Kasumi-1 (cell line): ENCODE measurements around the gene DMBT1.
A peak's percentile ranks its signal among the peaks of the same experiment; 100 is the strongest.

Experiments
- DNase-seq, 2 experiments: peaks; one replicate each; lab custom pipeline; 2025; lab: John Stamatoyannopoulos, UW

DMBT1 gene

DNA sequence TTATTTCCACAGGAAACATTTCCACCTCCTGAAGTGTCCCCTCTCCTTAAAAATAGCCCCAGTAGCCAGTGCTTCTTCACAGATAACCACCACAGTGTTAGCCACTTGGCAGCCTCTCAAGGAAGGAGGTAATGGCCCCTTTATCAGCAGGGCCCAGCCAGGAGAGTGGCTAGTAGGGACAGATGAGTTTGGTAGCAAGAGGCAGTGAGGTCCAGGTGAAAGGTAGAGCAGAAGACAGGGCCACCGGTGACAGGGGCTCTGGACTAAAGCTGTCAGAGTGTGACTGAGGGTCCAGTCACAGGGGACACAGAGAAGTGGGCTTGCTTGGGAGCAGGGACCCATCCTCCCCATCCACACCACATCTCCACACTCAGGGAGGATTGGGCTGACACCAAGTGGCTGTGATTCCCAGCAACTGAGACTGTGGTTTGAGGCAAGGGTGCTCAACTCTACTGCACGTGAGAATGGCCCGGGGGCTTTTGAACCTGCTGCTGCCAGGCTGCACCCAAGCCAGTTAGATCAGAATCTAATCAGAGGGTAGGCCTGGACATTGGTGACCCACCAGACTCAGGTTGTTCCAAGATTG lies 86.9 kb downstream of the DMBT1 start:
- DNase-seq = no peak

DNA sequence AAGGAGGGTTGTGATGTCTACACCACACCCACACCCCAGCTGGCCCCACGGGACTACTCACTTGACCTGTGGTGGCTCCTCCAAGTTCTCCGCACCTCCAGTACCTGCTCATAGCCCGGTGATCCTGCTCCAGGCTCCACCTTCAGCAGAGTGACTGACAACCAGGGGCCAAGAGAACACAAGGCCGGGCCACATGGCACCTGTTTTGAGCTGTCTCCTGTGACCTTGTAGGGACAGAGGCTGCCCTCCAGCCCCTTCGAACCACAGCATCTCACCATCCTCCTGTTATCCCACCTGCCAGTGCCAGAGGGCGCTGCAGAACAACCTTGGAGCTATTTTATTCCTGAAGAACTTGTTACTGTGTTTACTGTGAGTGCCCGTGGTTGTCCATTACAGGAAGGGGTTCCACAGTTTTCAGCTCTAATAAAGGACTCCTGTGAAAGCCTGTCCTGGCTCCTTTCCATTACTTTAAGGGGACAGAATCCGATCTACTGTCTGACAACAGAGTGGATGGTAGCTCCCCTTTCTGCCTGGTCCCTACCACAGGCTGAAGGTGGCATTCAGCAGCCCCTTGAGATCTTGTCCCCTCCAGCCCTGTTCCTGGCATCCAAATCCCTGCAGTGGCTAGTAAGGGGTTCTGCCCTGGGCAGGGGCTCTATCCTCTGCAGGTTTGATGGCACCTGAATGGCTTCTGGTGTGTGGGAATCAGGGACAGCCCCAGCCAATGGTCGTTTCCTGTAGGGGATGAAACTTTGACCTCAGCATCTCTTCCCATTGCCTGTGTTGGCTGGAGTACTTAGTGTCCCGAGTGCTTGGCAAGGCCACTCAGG lies 88.3 kb downstream of the DMBT1 start:
- DNase-seq = peak; percentile 16 to 27

DNA sequence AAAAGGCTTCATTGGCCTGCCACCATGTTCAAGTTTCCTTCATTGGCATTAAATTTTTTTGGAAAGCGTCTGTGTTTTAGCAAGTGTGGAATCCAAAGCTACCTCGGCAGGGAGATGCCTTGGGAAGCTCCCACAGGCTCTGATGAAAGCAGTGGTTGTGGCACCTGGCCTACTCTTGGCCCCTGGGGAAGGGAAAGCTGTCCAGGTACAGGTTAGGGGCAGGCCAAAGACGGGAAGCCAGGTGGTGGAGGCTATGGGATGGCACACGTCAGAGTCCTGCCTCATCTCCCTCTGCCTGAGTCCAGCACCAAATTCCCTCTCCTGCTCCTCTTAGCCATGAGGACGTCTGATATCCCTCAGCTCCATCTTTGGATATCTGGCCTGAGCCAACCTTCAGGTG lies 89.3 kb downstream of the DMBT1 start:
- no peak for DNase-seq

DNA sequence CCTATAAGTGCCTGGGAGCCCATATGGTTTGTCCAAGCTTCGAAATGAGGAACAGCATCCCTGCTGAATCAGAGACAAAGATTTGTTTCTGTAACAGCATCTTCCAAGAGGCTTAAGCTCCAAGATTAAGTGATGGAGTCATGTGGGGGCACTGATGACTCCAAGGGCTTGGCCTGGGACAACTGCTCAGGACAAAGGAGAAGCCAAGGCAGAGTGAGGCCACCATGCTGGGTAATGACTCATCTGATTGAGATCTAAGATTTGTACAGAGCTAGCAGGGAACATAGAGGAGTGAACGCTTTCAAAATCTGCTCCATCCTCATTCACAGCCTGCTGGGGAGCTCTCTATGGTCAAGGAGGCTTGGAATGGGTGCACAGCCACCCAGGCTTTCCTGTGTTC lies 89.8 kb downstream of the DMBT1 start:
- no peak for DNase-seq

DNA sequence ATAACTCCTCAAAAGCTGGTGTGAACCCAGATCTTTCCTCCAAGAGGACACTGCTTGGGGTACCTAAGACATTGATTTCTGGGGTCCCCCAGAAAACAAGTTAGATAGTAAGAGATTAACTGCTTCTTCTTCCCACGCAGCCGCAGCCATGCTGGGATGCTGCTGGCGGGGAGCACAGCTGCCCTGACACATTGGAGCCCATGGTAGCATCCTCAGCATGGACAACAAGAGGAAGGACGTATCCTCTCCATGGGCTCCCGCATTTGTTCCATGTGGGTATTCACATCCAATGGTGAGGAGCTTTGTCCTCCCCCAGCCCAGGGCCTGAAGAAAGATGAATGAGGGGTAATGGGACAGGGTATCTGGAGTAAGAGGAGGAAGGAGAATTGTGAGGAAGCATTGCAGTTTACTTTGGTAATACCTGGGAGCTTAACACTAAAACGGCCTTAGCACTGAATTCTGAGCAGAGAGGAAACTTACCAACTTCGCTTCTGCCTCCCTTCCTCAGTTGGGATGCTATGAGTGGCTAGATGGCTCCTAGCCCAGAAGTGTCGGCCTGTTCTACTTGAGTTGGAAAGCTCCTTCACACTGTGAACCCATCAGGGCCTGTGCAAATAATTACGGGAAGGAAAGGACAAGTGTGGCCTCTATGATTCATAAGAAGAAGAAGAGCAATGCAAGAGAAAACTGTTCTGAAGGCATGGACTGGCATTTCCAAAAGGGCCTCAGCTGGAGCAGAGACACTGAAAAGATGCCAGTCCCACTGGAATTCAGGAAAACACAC lies 95.2 kb downstream of the DMBT1 start:
- no peak for DNase-seq

DNA sequence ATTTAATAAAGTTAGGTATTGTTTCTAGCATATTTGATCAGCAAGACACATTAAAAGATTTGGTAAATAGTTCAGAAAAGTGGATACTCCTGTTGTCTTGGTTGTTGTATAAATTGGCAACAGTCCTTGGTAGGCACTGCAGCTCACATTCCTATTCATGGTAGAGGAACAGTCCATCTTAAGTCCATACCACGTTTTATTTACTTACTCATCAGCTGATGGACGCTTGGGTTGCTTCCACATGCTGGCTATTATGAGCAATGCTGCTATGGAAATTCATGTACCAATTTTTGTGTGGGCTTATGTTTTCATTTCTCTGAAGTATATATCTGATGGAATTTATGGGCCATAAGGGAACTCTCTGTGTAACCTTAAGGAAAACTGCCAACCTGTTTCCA lies 95.8 kb downstream of the DMBT1 start:
- DNase-seq = no peak

DNA sequence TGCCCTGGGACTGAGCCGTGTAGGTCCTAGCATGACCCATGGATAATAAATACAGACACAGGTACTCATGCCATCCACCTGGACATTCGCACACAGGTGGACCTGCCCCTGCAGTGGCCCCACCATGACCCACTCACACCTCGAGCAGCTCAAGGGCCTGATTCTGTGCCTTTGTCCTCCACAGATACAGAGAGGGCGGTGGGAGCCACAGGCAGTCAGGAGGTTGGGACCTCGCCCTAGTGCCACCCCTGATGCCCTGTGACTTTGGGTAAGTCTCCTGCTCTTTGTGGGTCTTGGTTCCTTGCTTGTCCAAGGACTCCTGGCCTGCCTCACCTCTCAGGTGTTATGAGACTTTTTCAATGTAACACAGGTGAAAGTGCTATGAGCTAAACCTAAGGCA lies 96.2 kb downstream of the DMBT1 start:
- DNase-seq = no peak

DNA sequence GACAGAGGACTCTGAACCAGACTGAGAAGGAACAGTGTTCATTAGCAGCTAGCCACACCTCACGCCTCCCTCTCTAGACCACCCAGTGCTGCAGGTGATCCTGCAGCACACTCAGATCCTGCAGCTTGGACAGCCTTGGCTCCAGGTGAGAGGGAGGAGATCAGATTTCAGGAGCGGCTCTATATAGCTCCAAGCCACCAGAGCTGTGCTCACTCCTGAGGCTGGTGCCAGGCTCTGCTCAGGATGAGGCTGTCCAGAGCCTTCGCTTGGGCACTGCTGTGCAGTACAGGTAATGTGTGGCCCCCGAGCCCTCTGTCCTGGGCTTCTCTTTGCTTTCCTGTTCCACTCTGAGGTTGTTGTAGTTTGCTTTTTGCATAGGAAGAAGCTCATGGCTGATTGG lies 96.7 kb downstream of the DMBT1 start:
- no peak for DNase-seq

DNA sequence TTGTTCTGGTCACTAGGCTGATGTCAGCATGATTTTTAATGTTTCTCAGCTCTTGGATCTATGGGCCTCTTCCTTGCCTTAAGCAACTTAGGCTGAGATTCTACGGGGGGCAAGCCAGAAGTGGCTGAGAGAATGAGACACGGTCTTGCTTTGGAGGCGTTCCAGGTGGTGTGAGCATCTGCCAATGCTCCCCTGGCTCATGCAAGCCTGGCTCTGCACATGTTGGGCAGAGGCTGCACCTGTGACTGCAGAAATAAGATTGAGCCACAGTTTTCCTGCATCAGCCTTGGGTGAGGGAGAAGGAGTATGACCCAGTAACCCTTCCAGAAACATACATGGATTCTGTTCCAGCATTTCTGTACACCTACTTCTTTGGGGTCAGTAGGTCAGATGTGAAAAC lies 97.2 kb downstream of the DMBT1 start:
- DNase-seq = no peak

DNA sequence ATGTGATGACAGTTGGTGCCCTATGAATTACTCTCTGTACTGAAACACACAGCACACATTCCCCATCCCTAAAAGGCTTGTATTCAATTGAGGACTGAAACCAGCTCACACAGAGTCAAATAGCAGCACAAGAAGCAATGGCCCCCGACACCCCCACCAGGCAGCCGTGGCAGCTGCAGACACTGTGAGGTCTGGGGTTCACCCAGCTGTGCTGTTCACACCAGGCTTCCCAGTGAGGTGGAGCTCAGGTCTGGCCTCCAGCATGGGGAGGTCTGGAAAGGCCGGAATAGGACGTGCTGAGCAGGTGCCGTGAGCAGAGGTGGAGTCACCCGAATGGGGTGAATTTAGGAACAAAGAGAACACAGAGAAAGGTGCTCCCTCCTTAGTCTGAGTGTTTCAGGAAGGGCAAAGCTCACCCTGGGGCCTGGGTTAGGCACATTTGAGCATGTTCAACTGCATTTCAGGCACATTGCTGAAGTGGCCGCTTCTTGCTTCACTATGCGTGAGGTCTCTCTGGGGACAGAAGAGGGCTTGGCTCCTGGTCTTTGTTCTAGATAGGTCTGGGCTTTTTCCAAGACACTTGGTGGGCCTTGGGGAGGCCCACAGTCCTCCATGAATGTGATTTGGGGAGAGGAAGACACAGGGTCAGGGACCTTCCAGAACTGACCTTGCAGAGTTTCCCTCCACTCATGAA lies 97.9 kb downstream of the DMBT1 start:
- DNase-seq = no peak

- DNase-seq = no peak
These were observed 98.6 kb downstream of the DMBT1 start for GRCh38 chr10:122659126-122659525.

DNA sequence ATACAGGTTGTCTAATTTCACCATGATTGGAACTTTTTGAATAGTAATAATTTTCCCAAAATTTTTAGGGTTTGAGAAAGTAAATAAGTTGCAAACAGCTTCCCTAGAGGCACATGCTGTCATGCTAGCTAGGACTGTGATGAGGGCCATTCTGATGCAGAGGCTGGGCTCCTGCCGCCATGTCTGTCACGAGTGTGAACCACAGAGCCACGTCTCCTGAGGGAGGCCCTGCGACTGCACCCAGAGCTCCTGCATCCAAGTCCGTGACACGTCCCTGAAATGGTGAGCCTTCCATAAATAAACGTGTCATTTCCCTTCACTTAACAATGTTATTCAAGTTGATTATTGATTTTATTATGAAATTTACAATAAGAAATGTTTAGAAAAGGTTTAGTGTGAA lies 99.1 kb downstream of the DMBT1 start:
- DNase-seq = no peak

- DNase-seq = no peak
These were observed 100.1 kb downstream of the DMBT1 start for GRCh38 chr10:122660696-122661095.

DNA sequence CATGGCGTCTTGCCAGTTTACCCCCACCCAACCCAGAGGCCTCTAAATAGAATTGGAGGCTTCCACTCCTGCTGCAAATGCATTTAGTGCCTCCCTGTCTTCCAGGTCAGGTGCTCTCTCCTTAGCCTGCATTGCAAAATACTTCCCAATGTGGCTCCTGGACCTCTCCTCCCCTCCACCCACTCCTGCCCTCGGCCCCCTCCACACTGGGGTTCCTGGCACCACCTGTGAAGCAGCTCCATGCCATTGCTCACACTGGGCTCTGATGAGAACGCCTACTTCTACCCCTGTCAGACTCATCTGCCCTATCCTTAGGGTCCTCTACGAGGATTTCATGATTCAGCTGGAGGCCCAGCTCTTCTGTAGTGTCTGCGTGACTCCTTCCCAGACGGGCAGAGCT lies 101.7 kb downstream of the DMBT1 start:
- DNase-seq = no peak

- no peak for DNase-seq
These were observed 103.1 kb downstream of the DMBT1 start for GRCh38 chr10:122663516-122664130.

DNA sequence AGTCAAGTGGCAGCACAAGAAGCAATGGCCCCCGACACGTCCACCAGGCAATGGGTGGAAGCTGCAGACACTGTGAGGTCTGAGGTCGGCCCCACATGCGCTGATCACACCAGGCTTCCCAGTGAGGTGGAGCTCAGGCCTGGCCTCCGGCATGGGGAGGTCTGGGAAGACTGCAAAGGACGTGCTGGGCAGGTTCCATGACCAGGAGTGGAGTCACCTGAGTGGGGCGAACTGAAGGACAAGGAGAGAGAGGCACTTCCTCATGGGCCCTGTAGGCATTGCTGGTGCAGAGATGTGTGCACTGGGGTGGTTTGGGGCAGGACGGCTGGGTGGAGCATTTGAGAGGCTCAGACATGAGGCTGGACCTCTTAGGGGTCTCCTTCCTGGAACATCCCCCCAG lies 103.9 kb downstream of the DMBT1 start:
- DNase-seq = no peak

DNA sequence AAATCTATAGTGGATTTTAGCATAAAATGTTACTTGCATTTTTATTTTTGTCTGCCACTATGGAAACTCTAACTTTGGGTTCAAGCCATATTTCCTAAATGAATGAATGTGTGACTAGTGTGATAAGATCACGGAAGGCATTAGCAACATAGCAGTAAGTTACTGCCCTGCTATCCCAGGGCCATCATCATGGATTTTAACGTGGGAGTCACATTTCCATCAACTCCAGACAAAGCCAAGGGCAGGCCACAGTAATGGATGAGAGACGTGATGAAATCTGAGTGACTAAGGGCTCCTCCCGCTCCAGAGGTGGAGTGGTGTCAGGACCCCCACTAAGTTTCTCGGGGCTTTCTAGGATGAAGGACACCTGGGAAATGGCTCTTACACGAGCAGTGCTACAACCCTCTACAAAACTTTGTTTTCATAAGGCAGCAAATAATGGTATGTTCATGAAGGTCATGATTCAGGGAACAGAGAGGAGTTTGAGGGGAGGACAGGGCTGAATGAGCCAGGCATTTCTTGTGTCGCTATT lies 104.8 kb downstream of the DMBT1 start:
- DNase-seq = no peak

GRCh38 chr10:122665946-122666345 lies 105.4 kb downstream of the DMBT1 start:
- no peak for DNase-seq

- DNase-seq = no peak
These were observed 108.5 kb downstream of the DMBT1 start for GRCh38 chr10:122669045-122669444.

- DNase-seq = no peak
These were observed 109.3 kb downstream of the DMBT1 start for GRCh38 chr10:122669842-122670241.

DNA sequence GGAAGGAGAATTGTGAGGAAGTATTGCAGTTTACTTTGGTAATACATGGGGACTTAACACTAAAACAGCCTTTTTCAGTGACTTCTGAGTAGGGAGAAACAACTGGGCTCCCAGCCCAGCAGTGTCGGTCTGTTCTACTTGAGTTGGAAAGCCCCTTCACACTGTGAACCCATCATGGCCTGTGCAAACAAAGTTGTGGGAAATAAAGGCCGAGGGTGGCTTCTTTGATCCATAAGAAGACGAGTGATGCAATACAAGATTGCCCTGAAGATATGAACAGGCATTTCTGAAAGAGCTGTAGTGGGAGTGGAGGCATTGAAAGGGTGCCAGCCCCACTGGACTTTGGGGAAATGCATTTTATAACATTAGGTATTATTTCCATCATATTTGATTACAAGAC lies 110.8 kb downstream of the DMBT1 start:
- DNase-seq = no peak

DNA sequence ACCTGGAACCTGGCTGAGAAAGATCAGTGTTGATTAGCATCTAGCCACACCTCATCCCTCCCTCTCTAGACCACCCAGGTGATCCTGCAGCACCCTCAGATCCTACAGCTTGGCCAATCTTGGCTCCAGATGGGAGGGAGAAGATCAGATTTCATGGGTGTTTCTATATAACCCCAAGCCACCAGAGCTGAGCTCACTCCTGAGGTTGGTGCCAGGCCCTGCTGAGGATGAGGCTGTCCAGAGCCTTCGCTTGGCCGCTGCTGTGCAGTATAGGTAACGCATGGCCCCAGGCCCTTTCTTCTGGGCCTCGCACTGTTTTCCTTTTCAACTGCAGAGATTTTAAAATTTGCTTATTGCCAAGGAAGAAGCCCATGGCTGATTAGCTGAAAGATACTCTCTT lies 112.1 kb downstream of the DMBT1 start:
- no peak for DNase-seq
